Peyer's patch (tissue), 4 donors: Measurements from ENCODE around the gene CYTH2.

Source experiments
- CTCF ChIP-seq, 6 experiments: fragments of 450-650 bp in 4 of 6; fragments of 200-600 bp in 2 of 6; sonication (generic) in 1 of 6; IDR thresholded peaks; one replicate each; pipeline ENCODE4 v1.5.1; 2017 to 2019; ENCODE audit warnings: antibody characterized with exemption in 6 of 6, mild to moderate bottlenecking in 3 of 6, moderate library complexity in 1 of 6
- POLR2A ChIP-seq, 2 donors: fragments of 450-650 bp; IDR thresholded peaks; one replicate each; pipeline ENCODE4 v1.5.1; 2017; ENCODE audit warnings: antibody characterized with exemption in 2 of 2, mild to moderate bottlenecking in 2 of 2, moderate library complexity in 2 of 2

- TF ChIP-seq CTCF (IDR thresholded peaks at IDR 0.05) (no peak), POLR2A (IDR thresholded peaks at IDR 0.05) (no peak)
Observed at GRCh38 chr19:48496959-48497727, 28.0 kb downstream of the CYTH2 start.
